ENCODE results near the gene CCKAR. TPM values are rescaled to one million over a fixed set of nuclear protein-coding genes. Genes with fewer than 3 reads are reported as not detected.

The CCKAR gene
- total and polyA plus RNA-seq, 2 donors (not counting 3 experiments of a cell fraction or from before 2014, with no cell fraction given), result not detected

- no peak overlapping the region for H3K4me3 ChIP-seq (replicated peaks in 1 of 3; ENCODE audit: insufficient read depth in 1 of 3, low read depth in 1 of 3, low read length in 3 of 3)
- dilution Hi-C loops (cut with MboI; ENCODE audit: extremely low pct_ligation_motif_present, low sequenced_read_pairs), result no loop called here
- no peak for TF ChIP-seq GATA2 (IDR thresholded peaks at IDR 0.05; ENCODE audit: insufficient read depth, insufficient read length, low read depth, low read length)
- TF ChIP-seq EZH2 (IDR thresholded peaks at IDR 0.05; ENCODE audit: borderline replicate concordance, low read depth, low read length, severe bottlenecking), result no peak
- no peak for TF ChIP-seq CTCF (IDR thresholded peaks at IDR 0.05; ENCODE audit: extremely low read depth in 1 of 2, insufficient read depth in 1 of 2, low read depth in 1 of 2, low read length in 2 of 2)
- TF ChIP-seq POLR2AphosphoS5 (IDR thresholded peaks at IDR 0.05; ENCODE audit: insufficient read depth, low read depth, low read length), result no peak
- TF ChIP-seq, protein P1, sequence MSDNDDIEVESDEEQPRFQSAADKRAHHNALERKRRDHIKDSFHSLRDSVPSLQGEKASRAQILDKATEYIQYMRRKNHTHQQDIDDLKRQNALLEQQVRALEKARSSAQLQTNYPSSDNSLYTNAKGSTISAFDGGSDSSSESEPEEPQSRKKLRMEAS (IDR thresholded peaks at IDR 0.05; ENCODE audit: insufficient read depth, insufficient read length), result no peak
- TF ChIP-seq POLR2A (IDR thresholded peaks at IDR 0.05; ENCODE audit: low read depth, low read length), result no peak
- no peak for TF ChIP-seq MYC (IDR thresholded peaks at IDR 0.05; ENCODE audit: low read depth, low read length)
- no peak for TF ChIP-seq JUN (IDR thresholded peaks at IDR 0.05; ENCODE audit: borderline replicate concordance, insufficient read depth, insufficient read length, low read depth)
- no peak for TF ChIP-seq FOS (IDR thresholded peaks at IDR 0.05; ENCODE audit: borderline replicate concordance, insufficient read depth, low read length)
- H3K9me1 ChIP-seq (replicated peaks; ENCODE audit: control insufficient read depth, extremely low read depth, insufficient read depth, low read length), result no peaks in the 10 kb centered on the region
- DNase-seq (ENCODE audit: low read depth, low spot score), result no peak
- no peak overlapping the region for H3K27ac ChIP-seq (ENCODE audit: insufficient read depth, low read depth, low read length)
- intact Hi-C loops (cut with micrococcal nuclease), result no loop called here
- no peak for FAIRE-seq
- H2AFZ ChIP-seq (ENCODE audit: low read depth, low read length), result no peak overlapping the region
- H4K20me1 ChIP-seq (replicated peaks; ENCODE audit: control insufficient read depth, extremely low read depth, insufficient read depth, low read length), result no peaks in the 10 kb centered on the region
- no peak overlapping the region for H3K9ac ChIP-seq (replicated peaks; ENCODE audit: extremely low read depth, insufficient read depth, low read length)
- no peaks in the 10 kb centered on the region for H3K4me1 ChIP-seq (ENCODE audit: control insufficient read depth, extremely low read depth, insufficient read depth, low read length)
- peaks cover 1 to 2% of the 10 kb centered on the region in 2 experiments for H3K27me3 ChIP-seq (ENCODE audit: control insufficient read depth in 2 of 2, insufficient read depth in 2 of 2, low read length in 2 of 2)
- no peak overlapping the region for H3K4me2 ChIP-seq (ENCODE audit: insufficient read depth, low read length)
- H3K79me2 ChIP-seq (ENCODE audit: control insufficient read depth, insufficient read depth, low read length), result no peaks in the 10 kb centered on the region
- no TSS peak for BruUV-seq (replicated peaks)
- no peaks in the 10 kb centered on the region for H3K9me3 ChIP-seq (replicated peaks; ENCODE audit: control insufficient read depth, insufficient read depth, low read length)
- ChIA-PET POLR2A (no interaction called here), CTCF (no interaction called here)
- no peaks in the 10 kb centered on the region for H3K36me3 ChIP-seq (ENCODE audit: control insufficient read depth in 2 of 2, extremely low read depth in 1 of 2, insufficient read depth in 2 of 2, low read length in 2 of 2)
Measured at GRCh38 chr4:26515936-26516335, 25.7 kb upstream of the CCKAR start.
